Activated CD8-positive, alpha-beta memory T cell treated with anti-CD3 and anti-CD28 coated beads, Interleukin-2, amount 50 U/mL, for 1 hour (primary cell): ENCODE results near the gene FSTL3.

Experiments
- DNase-seq: peaks from one replicate; pipeline ENCODE4 v3.0.0-alpha.2; 2020; ENCODE audit errors: extremely low read depth

FSTL3 gene

DNA sequence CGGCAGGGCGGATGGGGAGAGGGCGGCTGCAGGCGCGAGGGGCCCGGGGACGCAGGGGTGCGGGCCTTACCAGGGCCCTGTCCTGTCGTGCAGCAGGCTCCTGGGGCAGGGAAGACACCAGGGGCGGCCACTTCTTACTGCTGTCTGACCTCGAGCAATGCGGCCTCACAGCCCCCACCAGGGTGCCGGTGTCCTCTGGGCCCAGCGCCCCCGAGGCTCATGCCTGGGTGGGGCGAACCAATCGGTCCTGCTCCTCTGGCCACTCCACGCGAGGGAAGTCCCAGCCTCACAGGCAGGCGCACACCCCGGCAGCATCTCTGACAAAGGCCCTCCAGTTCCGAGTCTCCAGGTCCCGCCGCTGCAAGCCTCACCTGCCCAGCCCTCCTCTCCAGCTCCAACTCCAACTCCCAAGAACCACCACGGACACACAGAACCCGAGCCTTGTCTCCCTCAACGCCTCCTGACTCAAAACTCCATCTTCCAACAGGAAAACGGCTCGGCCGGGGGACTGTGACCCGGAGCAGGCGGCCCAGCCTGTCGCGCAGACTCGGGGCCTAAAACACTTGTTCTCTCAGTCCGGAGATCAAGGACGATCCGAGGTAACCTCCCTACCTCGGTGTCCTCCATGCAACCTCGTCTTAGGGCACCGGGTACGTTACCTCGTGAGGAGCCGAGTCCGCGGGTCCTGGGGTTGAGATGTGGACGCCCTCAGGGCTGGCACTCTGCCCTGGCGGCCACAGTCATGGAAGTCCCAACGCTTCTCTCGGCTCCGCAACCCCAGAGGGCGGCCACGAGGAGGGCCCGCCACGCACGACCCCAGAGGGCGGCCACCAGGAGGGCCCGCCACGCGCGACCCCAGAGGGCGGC, 30.0 kb upstream of the FSTL3 start:
- DNase-seq = no peak

GRCh38 chr19:646779-647565, 29.2 kb upstream of the FSTL3 start:
- no peak for DNase-seq

DNA sequence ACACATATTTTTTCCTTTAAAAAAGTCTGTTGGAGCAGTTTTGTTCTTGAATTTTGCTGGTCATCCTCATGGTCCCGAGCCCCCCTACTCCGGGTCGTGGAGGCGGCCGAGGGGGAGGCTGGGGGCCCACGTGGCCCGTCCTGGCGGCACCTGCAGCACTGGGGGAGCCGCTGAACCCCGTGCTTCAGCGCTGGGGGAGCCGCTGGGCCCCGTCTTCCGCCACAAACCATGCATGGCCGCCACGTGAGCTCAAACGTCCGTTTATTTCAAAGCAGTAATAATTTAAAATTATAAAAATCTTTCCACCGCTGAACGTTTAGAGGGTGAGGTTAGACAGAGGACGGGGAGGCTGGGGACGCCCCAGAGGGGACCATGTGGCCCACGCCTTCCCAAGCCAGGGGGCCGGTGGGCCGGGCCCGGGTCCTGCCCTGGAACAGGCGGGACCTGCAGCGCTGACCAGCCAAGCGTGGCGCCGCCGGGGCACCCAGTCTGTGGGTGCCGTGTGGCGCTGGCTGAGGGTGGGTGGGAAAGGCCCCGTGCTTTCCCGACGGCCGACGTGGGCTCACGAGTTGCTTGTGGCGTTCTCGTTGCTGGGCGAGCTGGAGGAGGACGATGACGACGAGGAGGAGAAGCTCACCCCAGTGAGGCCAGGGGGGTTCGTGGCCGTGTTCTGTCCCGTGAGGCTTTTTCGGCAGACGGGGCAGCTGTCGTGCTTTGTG, 28.5 kb upstream of the FSTL3 start:
- DNase-seq = no peak

DNA sequence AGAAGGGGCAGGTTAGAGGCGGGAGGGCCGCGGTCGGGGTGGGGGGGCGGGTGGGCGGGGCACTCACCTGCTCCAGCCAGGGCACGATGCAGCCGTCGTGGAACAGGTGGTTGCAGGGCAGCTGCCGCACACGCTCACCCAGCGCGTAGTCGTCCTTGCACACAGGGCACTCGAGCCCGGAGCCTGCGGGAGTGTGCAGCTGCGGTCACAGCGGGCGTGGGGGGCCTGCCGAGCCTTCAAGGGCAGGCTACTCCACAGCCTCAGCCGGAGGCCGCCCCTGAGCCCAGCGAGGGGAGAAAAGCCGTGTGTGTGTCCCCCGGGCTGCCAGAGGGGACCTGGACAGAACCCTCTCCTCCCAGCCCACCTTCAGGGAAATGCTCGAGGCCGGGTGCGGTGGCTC, 27.9 kb upstream of the FSTL3 start:
- no peak for DNase-seq

GRCh38 chr19:648904-649801, 27.0 kb upstream of the FSTL3 start:
- no peak for DNase-seq

GRCh38 chr19:650121-650520, 26.1 kb upstream of the FSTL3 start:
- DNase-seq = no peak

DNA sequence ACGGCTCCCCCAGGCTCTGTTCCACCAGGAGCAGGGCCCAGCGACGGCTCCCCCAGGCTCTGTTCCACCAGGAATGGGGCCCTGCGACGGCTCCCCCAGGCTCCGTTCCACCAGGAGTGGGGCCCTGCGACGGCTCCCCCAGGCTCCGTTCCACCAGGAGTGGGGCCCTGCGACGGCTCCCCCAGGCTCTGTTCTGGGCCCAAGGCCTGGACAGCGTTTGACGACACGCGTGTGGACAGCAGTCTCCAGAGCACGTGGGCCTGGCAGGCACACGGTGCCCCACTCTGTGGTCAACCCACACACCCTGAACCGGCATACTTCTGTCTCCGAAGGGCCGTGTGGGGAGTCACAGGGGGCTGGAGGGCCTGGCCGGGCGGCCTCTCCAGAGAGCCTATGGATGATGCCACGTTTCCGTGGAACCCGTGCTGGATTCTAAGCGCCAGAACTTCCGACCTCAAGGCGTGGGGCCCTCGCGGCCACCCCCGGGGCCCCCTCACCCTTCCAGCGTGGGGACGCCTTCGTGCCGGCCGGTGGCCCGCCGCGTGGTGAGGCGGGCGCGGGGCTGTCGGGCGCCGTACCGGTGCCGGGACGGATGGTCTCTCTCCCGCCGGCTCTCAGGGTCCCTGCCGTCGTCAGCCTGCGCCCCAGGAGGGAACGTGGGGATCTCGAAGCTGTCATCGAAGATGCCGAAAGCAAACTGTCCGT, 24.9 kb upstream of the FSTL3 start:
- DNase-seq = no peak

DNA sequence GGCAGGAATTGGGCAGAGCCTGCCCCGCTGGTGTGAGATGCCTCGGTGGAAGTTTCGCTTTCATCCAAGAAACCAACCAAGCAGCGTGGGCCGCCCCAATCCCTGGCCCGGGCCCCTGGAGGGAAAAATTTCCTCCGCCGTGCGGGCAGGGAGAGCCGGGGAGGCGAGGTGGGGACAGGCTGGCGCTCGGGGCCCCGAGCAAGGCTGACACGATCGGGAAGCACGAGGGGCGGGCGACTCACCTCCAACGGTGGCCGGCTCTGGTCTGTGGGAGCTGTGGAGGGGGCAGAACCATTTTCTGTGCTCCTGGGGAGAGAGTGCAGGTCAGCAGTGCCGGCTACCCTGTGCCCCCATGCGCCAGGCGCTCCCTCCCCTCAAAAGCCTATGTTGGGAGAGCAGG, 24.2 kb upstream of the FSTL3 start:
- DNase-seq = no peak

- DNase-seq = no peak
Measured at GRCh38 chr19:652467-653389, 23.5 kb upstream of the FSTL3 start.

DNA sequence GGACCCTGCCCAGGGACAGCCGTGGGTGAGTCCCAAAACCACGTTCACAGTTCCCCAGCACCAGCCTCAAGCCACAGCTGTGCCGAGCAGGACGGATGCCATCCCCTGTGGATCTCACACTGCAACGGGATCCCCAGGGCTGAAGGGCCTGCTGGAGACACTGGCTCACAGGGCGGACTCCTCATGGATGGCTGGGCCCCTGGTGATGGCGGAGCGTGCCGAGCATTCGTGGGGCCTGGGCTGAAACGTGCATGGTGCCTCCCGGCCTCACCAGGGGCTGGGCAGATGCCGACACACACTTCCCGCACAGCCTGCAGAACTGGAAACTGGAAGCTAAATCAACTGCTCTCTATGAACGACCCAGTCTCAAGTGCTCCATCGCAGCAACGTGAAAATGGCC, 22.8 kb upstream of the FSTL3 start:
- no peak for DNase-seq

DNA sequence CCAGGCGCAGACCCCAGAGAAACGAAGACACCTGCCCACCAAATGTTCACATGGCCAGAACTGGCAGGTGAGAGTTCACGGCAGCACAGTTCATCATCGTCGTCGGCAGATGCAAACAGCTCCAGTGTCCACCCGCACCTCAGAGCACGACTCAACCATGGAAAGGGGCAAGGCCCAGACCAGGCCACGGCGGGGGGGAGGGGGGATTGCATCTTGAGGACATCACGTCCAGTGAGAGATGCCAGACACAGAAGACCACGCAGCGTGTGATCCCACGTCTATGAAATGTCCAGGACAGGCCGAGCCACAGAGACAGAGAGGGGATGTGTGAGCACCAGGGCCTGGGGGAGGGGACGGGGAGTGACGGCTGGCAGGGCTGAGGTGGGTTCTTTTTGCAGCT, 20.5 kb upstream of the FSTL3 start:
- no peak for DNase-seq

- no peak for DNase-seq
Measured at GRCh38 chr19:656751-657559, 19.2 kb upstream of the FSTL3 start.

DNA sequence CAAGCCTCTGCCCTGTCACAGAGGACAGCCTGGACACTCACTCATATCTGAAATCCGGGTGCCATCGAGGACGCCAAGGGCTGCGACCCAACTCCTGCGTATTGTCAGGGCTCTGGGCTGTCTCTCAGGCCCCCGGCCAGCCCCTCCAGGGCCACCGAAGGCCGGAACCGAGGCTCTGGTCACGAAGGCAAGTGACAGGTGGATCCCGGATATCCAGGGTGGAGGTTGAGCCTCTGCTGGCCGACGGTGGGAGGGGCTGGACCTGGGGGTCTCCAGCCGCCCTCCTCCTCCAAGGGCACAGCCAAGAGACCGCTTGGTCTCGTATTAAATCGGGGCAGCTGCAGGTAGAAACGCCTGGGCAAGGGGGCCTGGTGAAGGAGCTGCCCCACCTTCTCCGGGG, 18.6 kb upstream of the FSTL3 start:
- no peak for DNase-seq

GRCh38 chr19:658059-658839, 17.9 kb upstream of the FSTL3 start:
- DNase-seq = no peak

DNA sequence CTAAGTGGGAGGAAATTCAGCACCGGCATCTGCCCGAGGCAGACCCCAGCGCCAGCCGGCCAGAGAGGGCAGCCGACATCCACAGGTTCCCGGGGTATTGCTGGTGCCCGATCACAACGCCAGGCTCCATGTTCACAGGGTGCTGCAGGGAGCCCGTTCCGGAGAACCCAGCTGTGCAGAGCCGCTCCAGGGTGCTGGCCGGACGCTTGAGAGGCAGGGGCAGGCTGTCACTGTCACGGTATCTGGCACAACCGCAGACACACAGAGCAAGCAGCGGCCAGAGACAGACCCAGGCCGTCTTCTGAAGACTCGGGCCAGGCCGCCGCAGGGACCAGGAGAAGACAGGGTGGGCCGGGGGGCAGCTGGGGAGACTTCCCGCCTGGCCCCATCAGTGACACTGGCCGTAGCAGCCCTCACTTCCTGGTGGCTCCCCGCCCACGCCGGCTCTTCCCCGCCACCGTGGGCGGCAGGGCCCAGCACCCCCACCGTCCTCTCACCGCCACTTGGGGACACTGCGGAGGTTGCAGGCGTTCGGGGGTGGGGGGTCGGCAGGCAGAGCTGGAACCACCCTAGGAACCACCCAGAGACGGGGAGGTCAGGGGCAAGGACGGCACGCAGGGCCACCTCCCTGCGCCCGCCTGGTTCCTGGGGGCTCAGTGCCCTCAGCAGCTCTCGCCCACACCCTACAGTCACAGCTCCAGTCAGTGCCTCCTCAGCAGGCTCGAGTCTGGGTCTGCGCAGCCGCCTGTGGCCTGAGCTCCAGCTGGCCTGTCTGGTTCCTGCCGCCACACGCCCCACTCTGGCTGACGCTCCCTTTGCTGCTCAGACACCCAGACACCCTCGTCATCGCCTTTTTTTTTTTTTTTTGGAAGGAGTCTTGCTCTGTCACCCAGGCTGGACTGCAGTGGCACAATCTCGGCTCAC, 17.0 kb upstream of the FSTL3 start:
- no peak for DNase-seq

DNA sequence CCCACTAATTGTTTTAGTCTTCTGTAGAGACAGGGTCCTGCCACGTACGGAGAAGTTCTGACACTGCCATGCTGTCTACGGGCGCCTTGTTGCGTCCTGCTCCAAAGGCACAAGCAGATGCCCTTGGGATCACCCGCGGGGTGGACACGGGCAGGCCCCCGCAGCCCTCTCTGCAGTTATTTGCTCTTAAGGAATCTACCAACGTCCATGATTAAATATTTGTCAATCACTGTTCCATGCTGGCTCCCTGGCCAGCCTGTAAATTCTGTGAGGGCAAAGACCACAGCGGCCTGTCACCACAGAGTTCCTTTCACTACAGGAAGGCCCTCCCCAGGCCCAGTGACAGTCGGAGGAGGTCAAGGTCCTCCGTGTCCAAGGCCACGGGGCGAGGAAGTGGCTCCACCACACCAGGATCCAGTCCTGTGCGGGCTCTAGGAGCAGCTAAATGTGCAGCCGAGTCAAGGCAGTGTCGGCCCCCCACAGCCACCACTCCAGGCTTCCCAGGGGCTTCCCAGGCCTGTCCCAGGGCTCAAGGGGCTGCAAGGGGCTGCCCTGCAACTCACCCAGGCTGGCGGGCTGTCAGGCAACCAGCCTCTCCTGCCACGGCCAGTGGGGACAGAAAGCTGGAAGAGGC, 15.3 kb upstream of the FSTL3 start:
- no peak for DNase-seq
